T-helper 2 cell treated with Interferon-gamma antibody and Interleukin-4, amounts not matched to agents 5 μg/mL and 100 μg/mL, for 36 hours (primary cell): ENCODE data around the gene NCCRP1.

Experiments used
- DNase-seq: peaks from one replicate; pipeline ENCODE4 v3.0.0; 2021; ENCODE audit warnings: low spot score
- H3K27ac Mint-ChIP-seq: one replicate; pipeline ENCODE4 v1.8.0; 2021; ENCODE audit warnings: mild to moderate bottlenecking, mixed read lengths
- H3K27me3 Mint-ChIP-seq: one replicate; pipeline ENCODE4 v1.8.0; 2021; ENCODE audit warnings: low read depth, mixed read lengths
- H3K36me3 Mint-ChIP-seq: one replicate; pipeline ENCODE4 v1.8.0; 2021; ENCODE audit warnings: low read depth, mixed read lengths
- H3K4me1 Mint-ChIP-seq: one replicate; pipeline ENCODE4 v1.8.0; 2021; ENCODE audit warnings: low read depth, mixed read lengths
- H3K4me3 Mint-ChIP-seq: one replicate; pipeline ENCODE4 v1.8.0; 2022; ENCODE audit warnings: mild to moderate bottlenecking, moderate library complexity, mixed read lengths
- H3K9me3 Mint-ChIP-seq: one replicate; pipeline ENCODE4 v1.8.0; 2021; ENCODE audit warnings: mixed read lengths

Gene NCCRP1

GRCh38 chr19:39157997-39158389 is 38.8 kb upstream of the NCCRP1 start:
- H3K9me3 Mint-ChIP-seq: no peaks in the 10 kb centered on the region
- no peaks in the 10 kb centered on the region for H3K36me3 Mint-ChIP-seq
- peaks cover 15% of the 10 kb centered on the region for H3K4me1 Mint-ChIP-seq
- H3K27me3 Mint-ChIP-seq: no peaks in the 10 kb centered on the region
- no peak overlapping the region for H3K4me3 Mint-ChIP-seq
- DNase-seq: no peak
- no peak overlapping the region for H3K27ac Mint-ChIP-seq

- Mint-ChIP-seq H3K4me1 (peaks cover 15% of the 10 kb centered on the region), H3K36me3 (no peaks in the 10 kb centered on the region), H3K27ac (no peak overlapping the region), H3K4me3 (no peak overlapping the region), H3K27me3 (no peaks in the 10 kb centered on the region), H3K9me3 (no peaks in the 10 kb centered on the region)
- no peak for DNase-seq
These were observed 38.0 kb upstream of the NCCRP1 start for GRCh38 chr19:39158646-39159260.

- Mint-ChIP-seq H3K27ac (peak overlapping the region; percentile 14), H3K36me3 (no peaks in the 10 kb centered on the region), H3K4me1 (peaks cover 10% of the 10 kb centered on the region), H3K9me3 (no peaks in the 10 kb centered on the region), H3K4me3 (no peak overlapping the region), H3K27me3 (no peaks in the 10 kb centered on the region)
- DNase-seq: no peak
These were observed 36.3 kb upstream of the NCCRP1 start for GRCh38 chr19:39160523-39160861.

DNA sequence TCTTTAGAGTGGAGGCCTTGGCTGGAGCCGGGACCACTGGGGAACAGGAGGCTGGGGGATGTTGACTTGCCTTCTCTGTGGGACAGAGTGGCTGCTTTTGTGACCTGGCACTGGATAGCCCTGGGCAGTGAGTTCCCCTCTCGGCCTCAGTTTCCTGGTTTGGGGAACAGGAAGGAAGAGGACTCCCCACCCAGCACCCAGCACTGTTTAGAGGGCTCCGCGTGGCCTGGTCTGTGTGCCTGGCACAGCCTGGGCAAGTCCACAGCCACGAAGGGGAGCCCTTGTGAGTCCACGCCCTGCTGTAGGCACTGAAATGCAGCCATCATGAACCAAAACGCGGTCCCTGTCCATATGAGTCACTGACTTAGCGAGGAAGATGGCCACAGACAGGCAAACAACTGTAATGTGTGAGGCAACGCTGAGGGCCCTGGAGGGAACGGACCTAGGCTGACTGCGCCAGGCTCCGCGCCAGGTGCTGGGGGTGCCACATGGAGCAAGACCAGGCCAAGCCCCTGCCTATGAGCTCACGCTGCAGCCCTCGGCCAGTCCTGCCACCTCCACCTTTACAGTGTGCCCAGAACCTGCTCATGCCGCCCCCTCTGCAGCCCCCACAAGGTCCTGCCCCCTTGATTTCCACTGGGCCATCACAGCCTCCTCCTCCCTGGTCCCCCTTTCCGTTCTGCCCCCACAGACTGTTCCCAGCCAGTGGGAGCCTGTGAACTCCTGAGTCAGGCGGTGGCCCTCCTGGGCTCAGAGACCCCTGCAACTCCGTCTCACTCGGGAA is 35.7 kb upstream of the NCCRP1 start:
- no peaks in the 10 kb centered on the region for H3K27me3 Mint-ChIP-seq
- H3K36me3 Mint-ChIP-seq: no peaks in the 10 kb centered on the region
- H3K4me3 Mint-ChIP-seq: no peak overlapping the region
- no peaks in the 10 kb centered on the region for H3K9me3 Mint-ChIP-seq
- peaks cover 10% of the 10 kb centered on the region for H3K4me1 Mint-ChIP-seq
- no peak for DNase-seq
- H3K27ac Mint-ChIP-seq: no peak overlapping the region

DNA sequence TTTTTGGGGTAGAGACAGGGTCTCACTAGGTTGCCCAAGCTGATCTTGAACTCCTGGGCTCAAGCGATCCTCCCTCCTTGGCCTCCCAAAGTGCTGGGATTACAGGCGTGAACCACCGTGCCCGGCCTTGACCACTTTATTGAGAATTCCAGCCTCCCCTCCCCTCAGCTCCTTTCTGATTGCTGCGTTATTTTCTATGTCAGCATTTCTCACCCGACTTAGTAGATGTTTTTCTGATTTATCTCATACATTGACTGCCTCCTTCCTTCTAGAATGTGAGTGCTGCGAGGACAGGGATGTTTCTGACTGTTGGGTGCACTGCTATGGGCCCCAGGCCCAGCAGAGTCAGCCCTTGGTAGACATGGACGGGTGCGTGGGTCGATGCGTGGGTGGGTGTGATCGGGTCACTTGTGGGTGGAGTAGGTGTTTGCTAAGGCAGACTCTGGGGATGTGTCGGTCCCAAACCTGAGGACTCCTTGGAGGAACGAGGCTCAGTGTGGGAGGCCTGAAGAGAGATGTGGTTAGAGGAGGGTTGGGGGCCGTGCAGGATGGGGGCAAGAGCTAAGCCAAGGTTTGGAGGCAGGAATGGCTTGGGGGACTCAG is 34.2 kb upstream of the NCCRP1 start:
- Mint-ChIP-seq H3K27me3 (no peaks in the 10 kb centered on the region), H3K36me3 (no peaks in the 10 kb centered on the region), H3K27ac (no peak overlapping the region), H3K4me1 (peaks cover 5% of the 10 kb centered on the region), H3K9me3 (no peaks in the 10 kb centered on the region), H3K4me3 (no peak overlapping the region)
- DNase-seq: no peak

- no peak overlapping the region for H3K4me3 Mint-ChIP-seq
- no peak overlapping the region for H3K27ac Mint-ChIP-seq
- H3K9me3 Mint-ChIP-seq: no peaks in the 10 kb centered on the region
- H3K4me1 Mint-ChIP-seq: no peaks in the 10 kb centered on the region
- no peak for DNase-seq
- H3K36me3 Mint-ChIP-seq: no peaks in the 10 kb centered on the region
- no peaks in the 10 kb centered on the region for H3K27me3 Mint-ChIP-seq
These were observed 33.1 kb upstream of the NCCRP1 start for GRCh38 chr19:39163621-39164020.

DNA sequence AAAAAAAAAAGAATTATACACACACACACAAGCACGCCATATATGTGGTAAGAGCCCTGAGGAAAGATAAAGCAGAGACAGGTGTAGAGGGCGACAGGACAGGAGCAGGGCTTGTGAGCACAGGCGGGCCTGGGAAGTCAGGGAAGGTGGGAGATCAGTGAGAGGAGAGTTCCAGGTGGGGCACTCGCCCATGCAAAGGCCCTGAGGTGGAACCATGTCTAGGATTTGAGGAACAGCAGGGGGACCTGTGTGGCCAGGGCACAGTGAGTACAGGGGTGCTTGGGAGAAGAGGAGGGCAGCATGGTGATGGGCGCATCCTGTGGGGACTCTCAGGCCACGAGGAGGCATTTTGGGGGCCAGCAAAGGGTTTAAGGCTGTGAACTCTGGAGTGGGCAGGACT is 32.5 kb upstream of the NCCRP1 start:
- Mint-ChIP-seq H3K4me3 (no peak overlapping the region), H3K27me3 (no peaks in the 10 kb centered on the region), H3K4me1 (no peaks in the 10 kb centered on the region), H3K36me3 (no peaks in the 10 kb centered on the region), H3K27ac (no peak overlapping the region), H3K9me3 (no peaks in the 10 kb centered on the region)
- DNase-seq: no peak

DNA sequence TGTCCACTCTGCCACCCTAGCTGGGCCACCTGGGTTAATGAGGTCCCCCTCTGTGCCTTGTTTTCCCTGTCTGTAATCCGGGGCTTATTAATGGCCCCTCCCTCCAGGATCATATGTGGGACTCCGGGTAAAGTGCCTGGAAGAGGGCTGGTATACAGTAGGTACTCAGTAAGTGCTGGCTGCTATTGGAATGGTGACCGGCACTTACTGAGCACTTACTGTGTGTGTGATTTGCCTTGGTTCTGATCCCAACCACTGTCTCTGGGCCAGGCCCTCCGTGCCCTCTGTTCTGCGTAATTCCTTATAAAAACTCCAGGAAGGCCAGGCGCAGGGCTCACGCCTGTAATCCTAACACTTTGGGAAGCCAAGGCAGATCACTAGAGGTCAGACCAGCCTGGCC is 30.9 kb upstream of the NCCRP1 start:
- no peaks in the 10 kb centered on the region for H3K4me1 Mint-ChIP-seq
- no peak overlapping the region for H3K27ac Mint-ChIP-seq
- no peaks in the 10 kb centered on the region for H3K27me3 Mint-ChIP-seq
- no peaks in the 10 kb centered on the region for H3K9me3 Mint-ChIP-seq
- no peak for DNase-seq
- H3K4me3 Mint-ChIP-seq: no peak overlapping the region
- no peaks in the 10 kb centered on the region for H3K36me3 Mint-ChIP-seq

- H3K4me3 Mint-ChIP-seq: no peak overlapping the region
- DNase-seq: no peak
- H3K36me3 Mint-ChIP-seq: no peaks in the 10 kb centered on the region
- no peak overlapping the region for H3K27ac Mint-ChIP-seq
- no peaks in the 10 kb centered on the region for H3K9me3 Mint-ChIP-seq
- no peaks in the 10 kb centered on the region for H3K27me3 Mint-ChIP-seq
- no peaks in the 10 kb centered on the region for H3K4me1 Mint-ChIP-seq
These were observed 30.0 kb upstream of the NCCRP1 start for GRCh38 chr19:39166571-39167391.

DNA sequence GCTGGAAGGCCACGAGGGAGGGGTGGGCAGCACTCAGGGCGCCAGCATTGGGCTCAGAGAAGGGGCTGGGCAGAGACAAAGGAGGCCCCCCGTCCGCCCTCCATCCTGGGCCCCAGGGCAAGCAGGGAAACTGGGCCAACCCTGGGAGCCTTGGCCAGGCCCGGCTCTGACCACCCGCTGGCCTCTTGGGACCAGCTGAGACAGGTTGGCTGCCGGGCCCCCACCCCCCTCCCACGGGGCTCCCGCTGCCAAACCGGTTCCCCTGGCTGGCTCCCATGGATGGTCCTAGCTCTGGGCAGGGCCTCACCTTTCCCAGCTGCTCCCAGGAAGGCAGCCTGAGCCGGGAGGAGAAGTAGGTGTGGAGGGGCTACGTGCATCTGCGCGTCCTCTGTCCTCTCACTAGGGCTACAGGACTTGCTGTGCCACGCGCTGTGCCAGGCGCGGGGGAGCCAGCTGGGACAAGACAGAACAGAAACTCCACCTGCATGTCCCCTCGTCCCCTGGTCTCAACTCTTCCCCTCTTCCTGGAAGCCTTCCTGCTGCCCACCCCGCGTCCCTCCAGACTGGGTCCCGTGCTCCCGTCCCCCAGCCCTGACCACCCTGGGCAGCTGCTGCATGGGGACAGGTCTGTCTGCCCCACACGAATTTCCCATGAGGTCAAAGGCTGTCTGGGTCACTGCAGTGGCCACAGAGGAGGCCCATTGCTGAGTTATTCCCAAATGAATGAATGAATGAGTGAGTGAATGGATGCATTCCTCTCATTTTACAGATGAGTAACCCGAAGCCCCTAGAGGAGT is 29.1 kb upstream of the NCCRP1 start:
- no peaks in the 10 kb centered on the region for H3K9me3 Mint-ChIP-seq
- H3K4me3 Mint-ChIP-seq: no peak overlapping the region
- no peaks in the 10 kb centered on the region for H3K27me3 Mint-ChIP-seq
- H3K36me3 Mint-ChIP-seq: no peaks in the 10 kb centered on the region
- no peaks in the 10 kb centered on the region for H3K4me1 Mint-ChIP-seq
- no peak overlapping the region for H3K27ac Mint-ChIP-seq
- DNase-seq: no peak

DNA sequence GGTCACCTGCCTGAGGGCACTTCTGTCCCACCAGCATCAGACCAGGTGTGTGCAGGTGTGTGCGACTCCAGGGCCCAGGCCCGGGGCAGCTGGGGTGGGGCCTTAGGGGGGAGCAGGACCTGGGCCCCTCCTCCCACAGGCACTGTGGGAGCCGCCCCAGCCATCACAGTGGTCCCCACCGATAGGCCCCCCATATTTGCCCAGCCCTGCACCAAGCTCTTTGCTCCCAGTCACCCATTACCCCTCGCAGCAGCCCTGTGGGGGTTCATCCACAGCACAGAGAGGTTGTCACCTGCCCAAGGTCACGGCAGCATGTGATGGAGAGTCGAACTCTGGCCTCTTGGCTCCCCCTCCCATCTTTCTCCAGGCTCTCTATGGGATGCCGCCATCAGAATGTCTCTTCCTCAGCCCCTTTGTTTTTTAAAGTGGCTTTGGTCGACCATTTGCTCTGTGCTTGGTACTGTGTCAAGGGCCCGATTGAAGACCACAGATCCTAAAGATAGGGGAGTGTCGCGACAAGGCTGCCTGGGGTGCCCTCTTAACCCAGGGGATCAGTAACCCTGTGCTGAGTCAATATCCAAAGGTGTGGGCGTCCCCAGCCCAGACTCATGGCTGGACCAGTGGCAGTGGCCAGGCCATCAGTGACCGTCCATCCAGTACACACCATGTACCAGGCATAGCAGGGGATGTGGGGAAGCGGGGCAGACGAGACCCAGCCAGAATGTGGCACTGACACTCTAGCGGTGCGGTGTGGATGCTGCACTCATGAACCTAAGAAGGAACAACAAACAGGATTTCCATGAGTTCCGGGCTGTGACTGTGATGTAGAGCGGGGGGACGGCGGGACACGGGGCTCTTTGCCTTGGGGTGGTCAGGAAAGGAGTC is 28.3 kb upstream of the NCCRP1 start:
- Mint-ChIP-seq H3K36me3 (no peaks in the 10 kb centered on the region), H3K27me3 (no peaks in the 10 kb centered on the region), H3K4me1 (no peaks in the 10 kb centered on the region), H3K27ac (no peak overlapping the region), H3K4me3 (no peak overlapping the region), H3K9me3 (no peaks in the 10 kb centered on the region)
- no peak for DNase-seq

DNA sequence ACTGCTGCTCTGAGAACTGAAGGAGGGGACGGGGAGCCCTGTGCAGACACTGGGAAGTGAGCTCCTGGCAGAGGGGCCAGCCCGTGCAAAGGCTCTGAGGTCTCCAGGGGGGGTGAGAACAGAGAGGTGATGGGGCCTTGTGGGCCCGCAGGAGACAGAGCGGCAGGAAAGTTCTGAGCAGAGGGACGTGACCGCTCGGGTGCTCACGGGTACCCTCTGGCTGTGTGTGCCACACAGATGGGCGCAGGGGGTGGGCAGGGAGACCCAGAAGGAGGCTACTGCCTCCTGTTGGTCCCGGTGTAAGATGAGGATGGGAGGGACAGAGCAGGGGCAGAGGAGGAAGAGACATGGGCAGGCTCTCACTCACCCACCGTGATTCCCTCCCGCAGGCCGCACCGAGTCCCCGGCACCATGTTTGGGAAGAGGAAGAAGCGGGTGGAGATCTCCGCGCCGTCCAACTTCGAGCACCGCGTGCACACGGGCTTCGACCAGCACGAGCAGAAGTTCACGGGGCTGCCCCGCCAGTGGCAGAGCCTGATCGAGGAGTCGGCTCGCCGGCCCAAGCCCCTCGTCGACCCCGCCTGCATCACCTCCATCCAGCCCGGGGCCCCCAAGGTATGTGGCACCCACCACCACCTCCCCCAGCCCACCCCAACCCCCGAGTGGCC is 27.5 kb upstream of the NCCRP1 start:
- no peak overlapping the region for H3K27ac Mint-ChIP-seq
- no peaks in the 10 kb centered on the region for H3K36me3 Mint-ChIP-seq
- H3K9me3 Mint-ChIP-seq: no peaks in the 10 kb centered on the region
- no peak for DNase-seq
- no peaks in the 10 kb centered on the region for H3K4me1 Mint-ChIP-seq
- no peak overlapping the region for H3K4me3 Mint-ChIP-seq
- H3K27me3 Mint-ChIP-seq: no peaks in the 10 kb centered on the region
